H1 (cell line): ENCODE results near the gene ADD2. TPM values are rescaled to one million over a fixed set of nuclear protein-coding genes. Genes with fewer than 3 reads are reported as not detected.

Source experiments
- CTCF ChIA-PET: fragments of 300-600 bp; sonication (Branson Sonifier 250); formaldehyde crosslinking; loops from one replicate; lab custom pipeline; 2021; ENCODE audit not compliant: partially characterized antibody; lab: Charles Lee
- POLR2A ChIA-PET: fragments of 300-600 bp; sonication (Branson Sonifier 250); formaldehyde crosslinking; loops from one replicate; lab custom pipeline; 2021; ENCODE audit warnings: inconsistent platforms; ENCODE audit not compliant: partially characterized antibody; lab: Charles Lee
- DNase-seq, 2 experiments: peaks; one replicate each; pipeline versions ENCODE4 v3.0.0 to v3.0.0-alpha.2; 2010 to 2022; ENCODE audit warnings: low spot score in 2 of 2, low read depth in 1 of 2, mixed read lengths in 1 of 2
- FAIRE-seq: peaks from 2 replicates; lab custom pipeline; 2011; peaks lifted over from hg19 to GRCh38; lab: Jason Lieb, UNC
- H2AFZ ChIP-seq: 2 replicates; pipeline ENCODE4 v1.8.1; 2012; ENCODE audit warnings: low read length, inconsistent platforms
- H2AK5ac ChIP-seq: 2 replicates; pipeline ENCODE4 v1.6.1; 2013; ENCODE audit warnings: low read depth, low read length
- H2BK120ac ChIP-seq: replicated peaks from 2 replicates; pipeline ENCODE3; 2013; ENCODE audit warnings: low read depth, low read length, inconsistent platforms
- H2BK12ac ChIP-seq: 2 replicates; pipeline ENCODE4 v1.6.1; 2013; ENCODE audit warnings: low read depth, low read length
- H2BK15ac ChIP-seq: 2 replicates; pipeline ENCODE4 v1.6.1; 2013; ENCODE audit warnings: low read length
- H2BK20ac ChIP-seq: 2 replicates; pipeline ENCODE4 v1.6.1; 2013; ENCODE audit warnings: low read length
- H2BK5ac ChIP-seq: 2 replicates; pipeline ENCODE4 v1.6.1; 2013; ENCODE audit warnings: low read depth, low read length
- H3K14ac ChIP-seq: 2 replicates; pipeline ENCODE4 v1.6.1; 2013; ENCODE audit warnings: inconsistent platforms; ENCODE audit not compliant: insufficient read length
- H3K18ac ChIP-seq: 2 replicates; pipeline ENCODE4 v1.6.1; 2013; ENCODE audit warnings: low read length; ENCODE audit errors: extremely low read depth
- H3K23ac ChIP-seq: 2 replicates; pipeline ENCODE4 v1.6.1; 2013; ENCODE audit warnings: inconsistent platforms; ENCODE audit not compliant: insufficient read length
- H3K23me2 ChIP-seq: 2 replicates; pipeline ENCODE4 v1.6.1; 2013; ENCODE audit warnings: low read depth, low read length
- H3K27ac ChIP-seq: 2 replicates; pipeline ENCODE4 v1.6.1; 2011; ENCODE audit warnings: low read depth, low read length, inconsistent platforms
- H3K27me3 ChIP-seq, 4 experiments: replicated peaks in 1 of 4; 1 replicate in 1 of 4; 2 replicates in 3 of 4; pipeline versions ENCODE4 v1.6.1 to v1.8.1; 2011 to 2013; ENCODE audit warnings: low read length in 3 of 4, mild to moderate bottlenecking in 3 of 4, inconsistent platforms in 2 of 4, mixed read lengths in 2 of 4, moderate library complexity in 1 of 4; ENCODE audit not compliant: control insufficient read depth in 3 of 4, insufficient read depth in 3 of 4; ENCODE audit errors: extremely low read depth in 1 of 4
- H3K36me3 ChIP-seq, 4 experiments: 2 replicates each; pipeline versions ENCODE4 v1.6.1 to v1.8.1; 2011 to 2013; ENCODE audit warnings: mild to moderate bottlenecking in 4 of 4, low read length in 3 of 4, moderate library complexity in 2 of 4, control low read depth in 1 of 4, inconsistent platforms in 1 of 4; ENCODE audit not compliant: insufficient read depth in 4 of 4, control insufficient read depth in 2 of 4
- H3K4ac ChIP-seq: replicated peaks from 2 replicates; pipeline ENCODE3; 2013; ENCODE audit warnings: low read length, low read depth, mixed read lengths, inconsistent platforms; ENCODE audit not compliant: insufficient read length
- H3K4me1 ChIP-seq, 4 experiments: replicated peaks in 1 of 4; 1 replicate in 1 of 4; 2 replicates in 3 of 4; pipeline versions ENCODE4 v1.6.1 to v1.8.1; 2011 to 2013; ENCODE audit warnings: low read length in 3 of 4, inconsistent platforms in 2 of 4, mixed read lengths in 1 of 4; ENCODE audit not compliant: insufficient read depth in 4 of 4, control insufficient read depth in 3 of 4
- H3K4me2 ChIP-seq, 2 experiments: 2 replicates each; pipeline versions ENCODE4 v1.6.1 to v1.8.1; 2011 to 2013; ENCODE audit warnings: low read depth in 2 of 2, low read length in 2 of 2, control low read depth in 1 of 2, inconsistent platforms in 1 of 2, mild to moderate bottlenecking in 1 of 2; ENCODE audit not compliant: insufficient read depth in 1 of 2
- H3K4me3 ChIP-seq, 4 experiments: fragments of 200-600, 300-600 bp in 1 of 4; sonication (generic), shearing (Covaris generic), sonication (Bioruptor Twin) in 1 of 4; 2 replicates each; pipeline versions ENCODE4 v1.5.1 to v1.8.1; 2011 to 2016; ENCODE audit warnings: low read length in 4 of 4, low read depth in 3 of 4, control low read depth in 2 of 4, inconsistent platforms in 2 of 4, mild to moderate bottlenecking in 2 of 4, mixed read lengths in 1 of 4, moderate library complexity in 1 of 4; ENCODE audit not compliant: insufficient read depth in 2 of 4; ENCODE audit errors: extremely low read depth in 1 of 4
- H3K56ac ChIP-seq: replicated peaks from 2 replicates; pipeline ENCODE3; 2013; ENCODE audit warnings: low read depth, mild to moderate bottlenecking, mixed read lengths, low read length, inconsistent platforms; ENCODE audit not compliant: insufficient read length
- H3K79me1 ChIP-seq: 2 replicates; pipeline ENCODE4 v1.6.1; 2013; ENCODE audit warnings: low read depth, low read length, control low read depth
- H3K79me2 ChIP-seq, 2 experiments: 2 replicates each; pipeline versions ENCODE4 v1.6.1 to v1.8.1; 2012 to 2013; ENCODE audit warnings: low read length in 2 of 2, mild to moderate bottlenecking in 2 of 2, inconsistent platforms in 1 of 2; ENCODE audit not compliant: insufficient read depth in 2 of 2, control insufficient read depth in 1 of 2
- H3K9ac ChIP-seq, 4 experiments: replicated peaks in 1 of 4; 1 replicate in 1 of 4; 2 replicates in 3 of 4; pipeline versions ENCODE4 v1.6.1 to v1.8.1; 2011 to 2013; ENCODE audit warnings: low read depth in 3 of 4, low read length in 3 of 4, control low read depth in 2 of 4, mild to moderate bottlenecking in 2 of 4, moderate library complexity in 2 of 4, inconsistent platforms in 1 of 4; ENCODE audit errors: extremely low read depth in 1 of 4
- H3K9me3 ChIP-seq, 2 experiments: 2 replicates each; pipeline versions ENCODE4 v1.6.1 to v1.8.1; 2012 to 2013; ENCODE audit warnings: mild to moderate bottlenecking in 2 of 2, moderate library complexity in 2 of 2, control low read depth in 1 of 2, inconsistent platforms in 1 of 2, low read depth in 1 of 2, low read length in 1 of 2, mixed read lengths in 1 of 2; ENCODE audit not compliant: insufficient read depth in 2 of 2
- H4K20me1 ChIP-seq, 2 experiments: replicated peaks in 1 of 2; 2 replicates each; pipeline versions ENCODE3 to v1.8.1; 2011 to 2013; ENCODE audit warnings: inconsistent platforms in 2 of 2, low read length in 2 of 2, mild to moderate bottlenecking in 1 of 2; ENCODE audit not compliant: insufficient read depth in 2 of 2, control insufficient read depth in 1 of 2
- H4K5ac ChIP-seq: 2 replicates; pipeline ENCODE4 v1.6.1; 2013; ENCODE audit warnings: low read length, low read depth, mixed read lengths, inconsistent platforms; ENCODE audit not compliant: insufficient read length
- H4K8ac ChIP-seq: 2 replicates; pipeline ENCODE4 v1.8.0; 2013; ENCODE audit warnings: mild to moderate bottlenecking, moderate library complexity, low read length, inconsistent platforms; ENCODE audit not compliant: insufficient read depth; ENCODE audit errors: extremely low read depth
- H4K91ac ChIP-seq: replicated peaks from 2 replicates; pipeline ENCODE3; 2013; ENCODE audit warnings: low read length, mixed read lengths, inconsistent platforms; ENCODE audit not compliant: insufficient read length
- BCL11A ChIP-seq, 2 experiments: IDR thresholded peaks; one replicate each; pipeline ENCODE4 v1.6.1; 2011; ENCODE audit warnings: low read depth in 2 of 2, low read length in 2 of 2, mild to moderate bottlenecking in 2 of 2
- CREB1 ChIP-seq: IDR thresholded peaks from 2 replicates; pipeline ENCODE4 v1.6.1; 2012; ENCODE audit warnings: inconsistent platforms
- JUN ChIP-seq: IDR thresholded peaks from 2 replicates; pipeline ENCODE4 v1.6.1; 2011; ENCODE audit warnings: low read depth, mild to moderate bottlenecking, improper control_type of control experiment, low read length
- JUND ChIP-seq: IDR thresholded peaks from 2 replicates; pipeline ENCODE4 v1.6.1; 2011; ENCODE audit warnings: mild to moderate bottlenecking, improper control_type of control experiment, low read length
- NANOG ChIP-seq: IDR thresholded peaks from 2 replicates; pipeline ENCODE4 v1.6.1; 2011; ENCODE audit warnings: low read length, low read depth, mild to moderate bottlenecking, inconsistent platforms; ENCODE audit not compliant: insufficient read depth, poor library complexity, severe bottlenecking
- NRF1 ChIP-seq: IDR thresholded peaks from 2 replicates; pipeline ENCODE4 v1.6.1; 2011; ENCODE audit warnings: mild to moderate bottlenecking, low read depth, low read length, improper control_type of control experiment
- RAD21 ChIP-seq, 2 experiments: IDR thresholded peaks in 1 of 2; conservative IDR thresholded peaks in 1 of 2; 2 replicates each; pipeline ENCODE4 v1.6.1; 2011; ENCODE audit warnings: low read depth in 2 of 2, low read length in 2 of 2, improper control_type of control experiment in 1 of 2, inconsistent platforms in 1 of 2, mild to moderate bottlenecking in 1 of 2, moderate library complexity in 1 of 2
- RBBP5 ChIP-seq: IDR thresholded peaks from 2 replicates; pipeline ENCODE4 v1.7.1; 2012; ENCODE audit warnings: low read depth, mild to moderate bottlenecking, inconsistent platforms, low read length, moderate library complexity, borderline replicate concordance
- RXRA ChIP-seq: IDR thresholded peaks from 2 replicates; pipeline ENCODE4 v1.6.1; 2011; ENCODE audit warnings: low read depth, mild to moderate bottlenecking, low read length, moderate library complexity; ENCODE audit not compliant: insufficient read depth
- SIRT6 ChIP-seq: IDR thresholded peaks from one replicate; pipeline ENCODE4 v1.7.1; 2012; ENCODE audit warnings: low read length, inconsistent platforms
- SP1 ChIP-seq: IDR thresholded peaks from 2 replicates; pipeline ENCODE4 v1.6.1; 2011; ENCODE audit warnings: low read depth, low read length
- TEAD4 ChIP-seq: IDR thresholded peaks from 2 replicates; pipeline ENCODE4 v1.6.1; 2012; ENCODE audit warnings: low read depth, low read length, inconsistent platforms, mixed read lengths
- YY1 ChIP-seq: IDR thresholded peaks from 2 replicates; pipeline ENCODE4 v1.6.1; 2011; ENCODE audit warnings: low read depth, mild to moderate bottlenecking, low read length
- WGBS, 2 experiments: shearing (Covaris generic) in 1 of 2; methylation state at CpG; one replicate each; pipeline versions ENCODE4 v1.1.6 to v1.1.7; 2013 to 2015; ENCODE audit warnings: low lambda C conversion rate in 2 of 2, mixed read lengths in 2 of 2, inconsistent platforms in 1 of 2, low coverage in 1 of 2, missing lambda C conversion rate in 1 of 2; ENCODE audit not compliant: insufficient replicate concordance in 2 of 2, insufficient coverage in 1 of 2, insufficient read length in 1 of 2; ENCODE audit errors: extremely low coverage in 1 of 2, missing lambda C conversion rate in 1 of 2; 5-methylcytosine and 5-hydroxymethylcytosine counted together
- polyA plus RNA-seq, 7 experiments: library from polyadenylated mRNA; depleted of rRNA in 3 of 7; stranded (reverse) in 5 of 7; unstranded in 2 of 7; fragments of >200 nt in 5 of 7; fragments of 200-250 nt in 2 of 7; gene quantifications; 1 replicate in 5 of 7; 2 replicates in 1 of 7; 4 replicates in 1 of 7; pipeline versions ENCODE4 v1.2.1 to v1.2.3, GENCODE V29; 2011 to 2013; ENCODE audit warnings: missing spikeins in 2 of 7, mixed read lengths in 2 of 7
- total RNA-seq: library from RNA; stranded (reverse); fragmentation: NEBNext Ultra II Directional; extraction: Animal tissue kit (Norgen Biotek cat#: 25700); gene quantifications from 2 replicates; pipeline ENCODE4 v1.2.1, GENCODE V29; 2021
- TF ChIP-seq, protein P1 (sequence below): IDR thresholded peaks from 2 replicates; pipeline ENCODE4 v1.6.1; 2012; ENCODE audit warnings: inconsistent platforms

The ADD2 gene
- total and polyA plus RNA-seq, 2 of the 8 experiments (the other 6 are each of a cell fraction or from before 2014, with no cell fraction given): 58.5 to 170 TPM

DNA sequence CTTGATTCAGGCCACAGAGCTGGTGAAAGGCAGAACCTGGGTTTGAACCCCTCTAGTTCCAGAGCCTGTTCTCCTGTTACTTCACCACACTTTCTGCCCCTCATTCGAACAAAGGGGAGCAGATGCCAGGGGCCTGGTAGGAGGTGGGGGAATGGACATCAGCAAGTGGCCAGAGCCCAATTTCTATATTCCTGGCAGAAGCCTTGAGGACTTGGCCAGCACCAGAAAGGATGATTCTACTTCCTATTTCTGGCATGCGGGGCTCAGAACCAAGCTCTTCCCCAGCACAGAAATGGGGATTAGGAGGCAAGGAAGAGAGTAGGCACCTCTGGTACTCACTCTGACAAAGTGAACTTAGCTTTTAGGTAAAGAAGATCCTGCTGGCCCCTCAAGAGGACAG lies 49.3 kb downstream of the ADD2 start:
- Histone ChIP-seq H3K9me3 (no peaks in the 10 kb centered on the region), H4K8ac (no peak overlapping the region), H4K5ac (no peak overlapping the region), H3K14ac (no peak overlapping the region), H3K36me3 (no peaks in the 10 kb centered on the region), H2AFZ (no peak overlapping the region), H3K4me2 (no peak overlapping the region), H4K20me1 (peaks cover 12 to 24% of the 10 kb centered on the region in 2 experiments), H2BK15ac (no peak overlapping the region), H2AK5ac (no peak overlapping the region), H3K4ac (no peak overlapping the region), H3K79me1 (peaks cover 14% of the 10 kb centered on the region; the same call in 1 of the 2 replicates), H2BK5ac (no peak overlapping the region), H2BK12ac (no peak overlapping the region), H3K23ac (no peak overlapping the region), H3K27me3 (no peaks in the 10 kb centered on the region), H3K4me3 (no peak overlapping the region), H3K23me2 (no peaks in the 10 kb centered on the region), H3K18ac (no peak overlapping the region), H3K56ac (no peak overlapping the region), H3K79me2 (peaks cover 6 to 100% of the 10 kb centered on the region in 2 experiments; a peak in 3 of 4 replicates), H2BK120ac (no peak overlapping the region), H3K27ac (no peak overlapping the region), H3K4me1 (peaks cover 0 to 37% (median 15%) of the 10 kb centered on the region in 4 experiments; a peak in 6 of 7 replicates), H3K9ac (no peak overlapping the region), H4K91ac (no peak overlapping the region), H2BK20ac (no peak overlapping the region)
- FAIRE-seq (no peak), DNase-seq (peak in 1 of 2 experiments; percentile 33)
- WGBS, 2 experiments: 95% methylated on average over 2 of the region's 2 CpGs; no CpG with 5 or more reads in 1 of the 2 experiments
- POLR2A ChIA-PET: interaction anchor here (1.0 to 1.8 kb wide), 4 partner anchors 10 to 29 kb away, joined by 3 to 6 read pairs (median 4); no protein-coding TSS in a partner anchor
- CTCF ChIA-PET: interaction anchor here (0.8 kb wide), 1 partner anchor 50 kb away, joined by 5 read pairs; the partner anchor contains the start of gene ADD2
- no peak for TF ChIP-seq CREB1
- no peak for TF ChIP-seq SIRT6
- TF ChIP-seq TEAD4: no peak
- TF ChIP-seq, protein P1, sequence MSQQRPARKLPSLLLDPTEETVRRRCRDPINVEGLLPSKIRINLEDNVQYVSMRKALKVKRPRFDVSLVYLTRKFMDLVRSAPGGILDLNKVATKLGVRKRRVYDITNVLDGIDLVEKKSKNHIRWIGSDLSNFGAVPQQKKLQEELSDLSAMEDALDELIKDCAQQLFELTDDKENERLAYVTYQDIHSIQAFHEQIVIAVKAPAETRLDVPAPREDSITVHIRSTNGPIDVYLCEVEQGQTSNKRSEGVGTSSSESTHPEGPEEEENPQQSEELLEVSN: no peak
- no peak for TF ChIP-seq SP1
- no peak for TF ChIP-seq RAD21 (IDR thresholded peaks at IDR 0.05 in 1 of 2, conservative IDR thresholded peaks at IDR 0.05 in 1 of 2; ENCODE audit: low read depth in 2 of 2, low read length in 2 of 2)
- no peak for TF ChIP-seq RXRA
- no peak for TF ChIP-seq JUN
- no peak for TF ChIP-seq YY1
- TF ChIP-seq JUND: no peak
- TF ChIP-seq RBBP5: no peak
- TF ChIP-seq BCL11A (IDR thresholded peaks at IDR 0.05; ENCODE audit: low read depth in 2 of 2, low read length in 2 of 2): no peak
- TF ChIP-seq NRF1: no peak
- no peak for TF ChIP-seq NANOG
